Parathyroid adenoma (tissue), 2 donors: Measurements from ENCODE around the gene CNNM2.
"Not testable (repeated sequence)": the region's sequence is repeated elsewhere in the genome, so short reads cannot be mapped to it uniquely, and the experiment has no call there.

ENCODE experiments used
- H2AFZ ChIP-seq: fragments of 300-600 bp; sonication (generic); one replicate; pipeline ENCODE4 v1.7.0; 2017; ENCODE audit warnings: antibody characterized with exemption, mild to moderate bottlenecking
- H3K27ac ChIP-seq: fragments of 300-600 bp; sonication (generic); one replicate; pipeline ENCODE4 v1.7.0; 2017
- H3K27me3 ChIP-seq: fragments of 300-600 bp; sonication (generic); one replicate; pipeline ENCODE4 v1.7.0; 2017; ENCODE audit warnings: low read length; ENCODE audit not compliant: control insufficient read depth, insufficient read depth
- H3K36me3 ChIP-seq: fragments of 300-600 bp; sonication (generic); one replicate; pipeline ENCODE4 v1.7.0; 2017; ENCODE audit warnings: low read length; ENCODE audit not compliant: control insufficient read depth, insufficient read depth
- H3K4me1 ChIP-seq: fragments of 300-600 bp; sonication (generic); one replicate; pipeline ENCODE4 v1.7.0; 2017; ENCODE audit warnings: control low read depth
- H3K4me2 ChIP-seq: fragments of 300-600 bp; sonication (generic); one replicate; pipeline ENCODE4 v1.7.0; 2017; ENCODE audit warnings: low read length
- H3K4me3 ChIP-seq: fragments of 300-600 bp; sonication (generic); one replicate; pipeline ENCODE4 v1.7.0; 2017; ENCODE audit warnings: low read depth, low read length
- H3K79me2 ChIP-seq: fragments of 300-600 bp; sonication (generic); one replicate; pipeline ENCODE4 v1.7.0; 2017; ENCODE audit warnings: control low read depth
- H3K9ac ChIP-seq: fragments of 300-600 bp; sonication (generic); one replicate; pipeline ENCODE4 v1.7.0; 2017; ENCODE audit warnings: mild to moderate bottlenecking
- H3K9me3 ChIP-seq: fragments of 300-600 bp; sonication (generic); one replicate; pipeline ENCODE4 v1.7.0; 2017; ENCODE audit warnings: low read length; ENCODE audit not compliant: control insufficient read depth
- CTCF ChIP-seq: fragments of 300-600 bp; sonication (generic); IDR thresholded peaks from one replicate; pipeline ENCODE4 v1.7.0; 2017; ENCODE audit warnings: antibody characterized with exemption, mild to moderate bottlenecking
- donor health status: primary hyperparathyroidism.

CNNM2 gene

GRCh38 chr10:103060575-103060974 lies 142.5 kb downstream of the CNNM2 start:
- peaks cover 10% of the 10 kb centered on the region for H3K79me2 ChIP-seq
- H3K9ac ChIP-seq: no peak overlapping the region
- no peak overlapping the region for H3K4me2 ChIP-seq
- H3K4me1 ChIP-seq: no peaks in the 10 kb centered on the region
- no peaks in the 10 kb centered on the region for H3K9me3 ChIP-seq
- no peak overlapping the region for H3K27ac ChIP-seq
- no peak overlapping the region for H3K4me3 ChIP-seq
- H3K36me3 ChIP-seq: no peaks in the 10 kb centered on the region
- H2AFZ ChIP-seq: no peak overlapping the region
- no peaks in the 10 kb centered on the region for H3K27me3 ChIP-seq
- TF ChIP-seq CTCF: no peak

- Histone ChIP-seq H3K9ac (no peak overlapping the region), H3K4me1 (no peaks in the 10 kb centered on the region), H3K4me2 (no peak overlapping the region), H3K9me3 (no peaks in the 10 kb centered on the region), H3K27ac (no peak overlapping the region), H3K36me3 (no peaks in the 10 kb centered on the region), H2AFZ (no peak overlapping the region), H3K79me2 (peaks cover 3% of the 10 kb centered on the region), H3K27me3 (no peaks in the 10 kb centered on the region), H3K4me3 (no peak overlapping the region)
- TF ChIP-seq CTCF: peak; percentile 68
Measured at GRCh38 chr10:103062854-103063590, 144.9 kb downstream of the CNNM2 start.

GRCh38 chr10:103064956-103065355 lies 146.9 kb downstream of the CNNM2 start:
- Histone ChIP-seq H3K4me3 (no peak overlapping the region), H3K79me2 (peaks cover 2% of the 10 kb centered on the region), H3K27me3 (no peaks in the 10 kb centered on the region), H3K36me3 (no peaks in the 10 kb centered on the region), H3K4me2 (no peak overlapping the region), H3K27ac (no peak overlapping the region), H3K9ac (no peak overlapping the region), H3K9me3 (no peaks in the 10 kb centered on the region), H2AFZ (no peak overlapping the region), H3K4me1 (no peaks in the 10 kb centered on the region)
- no peak for TF ChIP-seq CTCF

GRCh38 chr10:103066141-103067098 lies 148.3 kb downstream of the CNNM2 start:
- H3K36me3 ChIP-seq: no peaks in the 10 kb centered on the region
- no peak overlapping the region for H2AFZ ChIP-seq
- H3K79me2 ChIP-seq: peaks cover 2% of the 10 kb centered on the region
- no peak for TF ChIP-seq CTCF
- H3K27me3 ChIP-seq: no peaks in the 10 kb centered on the region
- H3K9ac ChIP-seq: no peak overlapping the region
- no peak overlapping the region for H3K4me3 ChIP-seq
- no peak overlapping the region for H3K27ac ChIP-seq
- H3K4me2 ChIP-seq: no peak overlapping the region
- no peaks in the 10 kb centered on the region for H3K9me3 ChIP-seq
- no peaks in the 10 kb centered on the region for H3K4me1 ChIP-seq

- H3K4me3 ChIP-seq, H3K27me3 ChIP-seq, H2AFZ ChIP-seq, H3K27ac ChIP-seq, H3K79me2 ChIP-seq, H3K4me1 ChIP-seq, H3K4me2 ChIP-seq, H3K36me3 ChIP-seq, H3K9ac ChIP-seq, H3K9me3 ChIP-seq: not testable (repeated sequence)
Measured at GRCh38 chr10:103067099-103067477, 149.0 kb downstream of the CNNM2 start.
